Tibial nerve (tissue), 4 donors: ENCODE data around the gene SERPINI1. TPM values are rescaled to one million over a fixed set of nuclear protein-coding genes. Genes with fewer than 3 reads are reported as not detected.

Source experiments
- DNase-seq, 2 donors: peaks; one replicate each; pipeline ENCODE4 v3.0.0-alpha.2; 2019; ENCODE audit warnings: low spot score in 2 of 2
- H3K27ac ChIP-seq, 4 donors: fragments of 200-600 bp; sonication (generic) in 3 of 4; one replicate each; pipeline ENCODE4 v1.5.1; 2017 to 2019; ENCODE audit warnings: mild to moderate bottlenecking in 1 of 4
- H3K27me3 ChIP-seq, 2 donors: fragments of 200-600 bp; sonication (generic) in 1 of 2; one replicate each; pipeline versions ENCODE4 v1.5.1 to v1.6.0; 2017 to 2019
- H3K36me3 ChIP-seq, 3 donors: fragments of 200-600 bp; sonication (generic); one replicate each; pipeline ENCODE4 v1.5.1; 2018 to 2019
- H3K4me1 ChIP-seq, 4 donors: fragments of 200-600 bp; sonication (generic) in 3 of 4; one replicate each; pipeline ENCODE4 v1.5.1; 2017 to 2019
- H3K4me3 ChIP-seq, 4 donors: fragments of 200-600 bp; sonication (generic) in 3 of 4; one replicate each; pipeline ENCODE4 v1.5.1; 2017 to 2019; ENCODE audit warnings: mild to moderate bottlenecking in 1 of 4, moderate library complexity in 1 of 4
- H3K9me3 ChIP-seq, 4 donors: fragments of 200-600 bp; sonication (generic) in 3 of 4; one replicate each; pipeline ENCODE4 v1.5.1; 2017 to 2019
- EP300 ChIP-seq, 2 donors: sonication (generic); formaldehyde crosslinking; IDR thresholded peaks; one replicate each; pipeline ENCODE4 v1.6.1; 2017; ENCODE audit warnings: antibody characterized with exemption in 2 of 2, mild to moderate bottlenecking in 1 of 2
- POLR2A ChIP-seq, 2 donors: fragments of 450-650 bp; IDR thresholded peaks; one replicate each; pipeline ENCODE4 v1.6.1; 2017; ENCODE audit warnings: antibody characterized with exemption in 2 of 2, mild to moderate bottlenecking in 2 of 2, moderate library complexity in 2 of 2
- WGBS, 2 donors: methylation state at CpG; one replicate each; pipeline ENCODE4 v1.1.5; 2018; 5-methylcytosine and 5-hydroxymethylcytosine counted together
- total RNA-seq, 4 donors: library from RNA; depleted of rRNA; stranded (reverse); fragments of >200 nt; gene quantifications; one replicate each; pipeline ENCODE4 v1.1.0, GENCODE V29; 2016
- TF ChIP-seq, protein P1 (sequence below), 5 experiments: fragments of 200-600 bp in 3 of 5; fragments of 450-650 bp in 2 of 5; sonication (generic) in 3 of 5; IDR thresholded peaks; one replicate each; pipeline ENCODE4 v1.5.1; 2016 to 2019; ENCODE audit warnings: antibody characterized with exemption in 5 of 5, mild to moderate bottlenecking in 3 of 5, moderate library complexity in 2 of 5

Gene SERPINI1, protein sequence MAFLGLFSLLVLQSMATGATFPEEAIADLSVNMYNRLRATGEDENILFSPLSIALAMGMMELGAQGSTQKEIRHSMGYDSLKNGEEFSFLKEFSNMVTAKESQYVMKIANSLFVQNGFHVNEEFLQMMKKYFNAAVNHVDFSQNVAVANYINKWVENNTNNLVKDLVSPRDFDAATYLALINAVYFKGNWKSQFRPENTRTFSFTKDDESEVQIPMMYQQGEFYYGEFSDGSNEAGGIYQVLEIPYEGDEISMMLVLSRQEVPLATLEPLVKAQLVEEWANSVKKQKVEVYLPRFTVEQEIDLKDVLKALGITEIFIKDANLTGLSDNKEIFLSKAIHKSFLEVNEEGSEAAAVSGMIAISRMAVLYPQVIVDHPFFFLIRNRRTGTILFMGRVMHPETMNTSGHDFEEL
- total RNA-seq = 10 to 100 TPM in 1 of 4 donors, 1 to 10 TPM in 3; 1.2 to 15.5 (median 3.8) TPM

DNA sequence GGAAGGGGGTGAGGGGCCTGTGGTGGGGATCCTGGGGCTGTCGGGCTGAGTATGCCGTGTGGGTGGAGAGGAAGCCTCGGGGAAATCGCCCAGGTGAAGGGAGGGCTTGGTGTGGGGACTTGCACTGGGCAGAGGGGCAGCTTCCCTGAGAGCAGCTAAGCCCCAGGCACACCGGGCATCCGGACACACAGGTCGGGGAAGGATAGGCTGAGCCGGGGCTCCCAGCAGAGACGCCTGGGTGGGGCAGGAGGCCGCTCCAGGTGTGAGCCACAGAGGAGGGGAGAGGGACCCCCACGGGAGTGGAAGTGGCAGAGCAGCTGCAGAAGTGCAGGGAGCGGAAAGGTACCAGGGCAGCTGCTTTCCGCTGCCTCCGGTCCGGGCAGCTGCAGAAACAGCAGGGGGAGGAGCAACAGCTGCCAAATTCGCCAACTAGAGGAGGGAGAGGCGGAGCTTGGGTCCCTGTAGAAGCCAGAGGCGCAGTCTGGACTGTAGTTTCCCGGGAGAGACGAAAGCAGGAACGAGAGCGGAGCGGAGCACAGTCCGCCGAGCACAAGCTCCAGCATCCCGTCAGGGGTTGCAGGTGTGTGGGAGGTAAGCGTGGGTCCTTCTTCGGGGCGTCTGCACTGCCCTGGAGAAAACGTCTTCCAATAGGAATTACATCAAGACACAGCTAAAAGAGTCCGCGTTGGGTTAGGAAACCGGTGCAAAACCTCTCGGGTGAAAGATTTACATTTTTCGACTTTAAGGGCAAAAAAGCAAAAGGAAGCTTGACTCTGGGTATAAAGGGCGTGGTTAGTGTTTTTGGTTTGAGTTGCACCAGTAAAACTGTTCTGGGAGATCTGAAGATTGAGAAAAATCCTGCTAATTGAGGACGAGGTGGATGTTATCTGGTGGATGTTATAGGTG lies at the start of gene SERPINI1:
TSS of gene SERPINI1 (plus strand) at position 489 of the 906 bp plus-strand sequence. CDS start 53,408 bp downstream, outside the sequence.
- Histone ChIP-seq H3K4me3 (peak within 1 kb of the TSS; percentile 65 to 82 (median 74)), H3K27me3 (no peaks in the 10 kb centered on the region), H3K4me1 (peaks cover 0 to 39% (median 17%) of the 10 kb centered on the region in 4 donors), H3K36me3 (no peaks in the 10 kb centered on the region), H3K27ac (peak within 1 kb of the TSS; percentile 60 to 89 (median 87)), H3K9me3 (no peaks in the 10 kb centered on the region)
- TF ChIP-seq, protein P1, sequence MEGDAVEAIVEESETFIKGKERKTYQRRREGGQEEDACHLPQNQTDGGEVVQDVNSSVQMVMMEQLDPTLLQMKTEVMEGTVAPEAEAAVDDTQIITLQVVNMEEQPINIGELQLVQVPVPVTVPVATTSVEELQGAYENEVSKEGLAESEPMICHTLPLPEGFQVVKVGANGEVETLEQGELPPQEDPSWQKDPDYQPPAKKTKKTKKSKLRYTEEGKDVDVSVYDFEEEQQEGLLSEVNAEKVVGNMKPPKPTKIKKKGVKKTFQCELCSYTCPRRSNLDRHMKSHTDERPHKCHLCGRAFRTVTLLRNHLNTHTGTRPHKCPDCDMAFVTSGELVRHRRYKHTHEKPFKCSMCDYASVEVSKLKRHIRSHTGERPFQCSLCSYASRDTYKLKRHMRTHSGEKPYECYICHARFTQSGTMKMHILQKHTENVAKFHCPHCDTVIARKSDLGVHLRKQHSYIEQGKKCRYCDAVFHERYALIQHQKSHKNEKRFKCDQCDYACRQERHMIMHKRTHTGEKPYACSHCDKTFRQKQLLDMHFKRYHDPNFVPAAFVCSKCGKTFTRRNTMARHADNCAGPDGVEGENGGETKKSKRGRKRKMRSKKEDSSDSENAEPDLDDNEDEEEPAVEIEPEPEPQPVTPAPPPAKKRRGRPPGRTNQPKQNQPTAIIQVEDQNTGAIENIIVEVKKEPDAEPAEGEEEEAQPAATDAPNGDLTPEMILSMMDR (IDR thresholded peaks at IDR 0.05) = peak in 1 of 5 experiments; percentile 15
- peak in 1 of 2 donors; percentile 81 for TF ChIP-seq EP300 (IDR thresholded peaks at IDR 0.05)
- TF ChIP-seq POLR2A (IDR thresholded peaks at IDR 0.05) = peak; percentile 40 to 55
- DNase-seq = peak; percentile 68 to 83
- 0 to 1% methylated on average over 33 to 37 of the region's 37 CpGs for WGBS, 2 donors

DNA sequence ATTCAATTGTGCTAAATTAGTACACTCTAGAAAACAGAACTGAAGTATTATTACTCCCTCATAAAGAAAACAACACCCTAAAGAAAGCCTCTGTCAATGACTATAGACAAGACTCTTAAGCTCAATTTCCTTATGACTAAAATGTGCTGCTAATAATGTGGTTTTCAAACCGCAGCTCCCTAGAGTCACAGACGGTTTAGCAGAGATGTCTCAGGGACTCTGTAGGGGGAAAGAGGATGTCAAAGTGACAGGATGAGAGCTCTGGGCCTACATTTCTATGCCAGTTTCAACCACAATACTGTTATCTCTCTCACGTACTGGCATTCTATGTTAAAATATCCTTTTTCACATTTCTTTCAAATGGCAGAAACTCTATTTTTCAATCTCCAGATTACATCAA lies 44.2 kb upstream of the SERPINI1 start:
- DNase-seq = no peak
- Histone ChIP-seq H3K36me3 (peaks cover 0 to 55% (median 0%) of the 10 kb centered on the region in 3 donors), H3K4me1 (no peaks in the 10 kb centered on the region), H3K27me3 (no peaks in the 10 kb centered on the region), H3K9me3 (no peaks in the 10 kb centered on the region), H3K27ac (no peak overlapping the region), H3K4me3 (no peak overlapping the region)
- WGBS, 2 donors = 62 to 71% methylated on average over 3 of the region's 3 CpGs
- TF ChIP-seq EP300 (IDR thresholded peaks at IDR 0.05) (no peak), POLR2A (IDR thresholded peaks at IDR 0.05) (no peak)
- TF ChIP-seq, protein P1 (IDR thresholded peaks at IDR 0.05) = no peak

DNA sequence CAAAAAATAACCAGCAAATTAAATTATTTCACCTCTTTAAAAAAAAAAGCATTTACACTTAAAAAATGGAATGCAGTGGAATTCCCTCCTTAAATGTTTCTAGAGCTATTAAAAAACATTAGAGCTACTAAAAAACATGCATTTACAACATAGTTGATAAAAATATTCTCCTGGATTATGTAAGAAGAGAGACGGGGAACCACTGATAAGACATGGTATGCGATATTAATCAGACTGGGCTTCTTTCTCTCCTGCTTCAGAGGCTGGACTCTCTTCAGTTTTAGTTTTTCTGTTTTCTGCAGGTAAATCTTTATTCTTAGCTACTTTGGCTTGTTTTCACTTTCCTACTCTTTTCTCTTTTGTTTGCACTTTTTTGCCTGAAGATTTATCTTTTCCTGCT lies 41.4 kb upstream of the SERPINI1 start:
- Histone ChIP-seq H3K4me3 (no peak overlapping the region), H3K9me3 (no peaks in the 10 kb centered on the region), H3K36me3 (peaks cover 0 to 44% (median 0%) of the 10 kb centered on the region in 3 donors), H3K27me3 (no peaks in the 10 kb centered on the region), H3K27ac (no peak overlapping the region), H3K4me1 (no peaks in the 10 kb centered on the region)
- TF ChIP-seq, protein P1 (IDR thresholded peaks at IDR 0.05) = no peak
- TF ChIP-seq EP300 (IDR thresholded peaks at IDR 0.05) = no peak
- TF ChIP-seq POLR2A (IDR thresholded peaks at IDR 0.05) = no peak
- DNase-seq = no peak
- 91 to 93% methylated on average over 2 of the region's 2 CpGs for WGBS, 2 donors

DNA sequence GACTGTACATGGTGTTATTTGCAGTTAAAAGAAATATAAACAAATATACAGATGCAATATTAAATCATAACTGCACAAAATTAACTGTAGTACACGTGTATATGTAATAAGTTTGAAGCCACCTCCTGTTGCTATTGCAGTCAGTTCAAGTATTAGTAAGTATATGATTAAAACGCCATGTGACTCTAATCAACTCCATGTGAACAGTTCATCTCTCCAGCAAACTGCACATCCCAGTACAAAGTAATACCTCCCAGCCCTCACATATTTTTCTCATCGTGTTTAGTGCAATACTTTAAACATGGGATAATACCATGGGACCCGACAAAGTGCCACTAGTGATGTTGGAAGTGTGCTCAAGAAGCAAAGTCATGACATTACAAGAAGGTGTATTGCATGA lies 35.5 kb upstream of the SERPINI1 start:
- no peak for DNase-seq
- TF ChIP-seq EP300 (IDR thresholded peaks at IDR 0.05) = no peak
- no peak for TF ChIP-seq POLR2A (IDR thresholded peaks at IDR 0.05)
- TF ChIP-seq, protein P1 (IDR thresholded peaks at IDR 0.05) = no peak
- 88 to 93% methylated on average over 4 of the region's 4 CpGs for WGBS, 2 donors
- Histone ChIP-seq H3K4me3 (no peak overlapping the region), H3K9me3 (no peaks in the 10 kb centered on the region), H3K4me1 (no peaks in the 10 kb centered on the region), H3K27ac (no peak overlapping the region), H3K27me3 (no peaks in the 10 kb centered on the region), H3K36me3 (peaks cover 0 to 38% (median 0%) of the 10 kb centered on the region in 3 donors)
